Measurements from ENCODE around the gene RITA1. TPM values are rescaled to one million over a fixed set of nuclear protein-coding genes. Genes with fewer than 3 reads are reported as not detected.

The RITA1 gene
- total and polyA plus RNA-seq, 2 donors (not counting 3 experiments of a cell fraction or from before 2014, with no cell fraction given) = 20.7 to 21.3 TPM

DNA sequence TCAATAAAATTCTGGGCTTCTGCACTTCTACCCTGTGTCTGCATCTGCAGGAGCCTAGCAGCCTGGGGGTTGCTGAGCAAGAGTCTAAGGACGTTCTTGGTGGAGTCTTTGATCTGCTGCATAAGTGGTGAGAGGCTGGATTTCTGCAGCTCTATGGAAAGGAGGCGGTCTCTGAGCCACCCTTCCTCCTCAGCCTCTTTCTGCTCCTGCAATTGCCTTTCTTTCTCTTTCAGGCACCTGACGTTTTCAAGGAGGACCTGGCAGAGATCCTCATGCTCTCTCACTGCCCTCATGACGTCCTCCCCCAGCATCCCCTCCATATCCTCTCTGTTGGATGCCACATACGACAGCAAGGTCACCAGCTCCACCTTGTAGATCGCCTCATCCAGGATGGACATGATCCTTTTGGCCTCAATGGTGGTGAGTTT lies 22.1 kb downstream of the RITA1 start:
- Histone ChIP-seq H3K4me2 (ENCODE audit: insufficient read depth, low read length) (no peak overlapping the region), H3K36me3 (ENCODE audit: control insufficient read depth in 2 of 2, extremely low read depth in 1 of 2, insufficient read depth in 2 of 2, low read length in 2 of 2) (no peaks in the 10 kb centered on the region), H2AFZ (ENCODE audit: low read depth, low read length) (no peak overlapping the region), H3K4me1 (ENCODE audit: control insufficient read depth, extremely low read depth, insufficient read depth, low read length) (no peaks in the 10 kb centered on the region), H4K20me1 (replicated peaks; ENCODE audit: control insufficient read depth, extremely low read depth, insufficient read depth, low read length) (no peaks in the 10 kb centered on the region), H3K27me3 (ENCODE audit: control insufficient read depth in 2 of 2, insufficient read depth in 2 of 2, low read length in 2 of 2) (no peaks in the 10 kb centered on the region), H3K79me2 (ENCODE audit: control insufficient read depth, insufficient read depth, low read length) (no peaks in the 10 kb centered on the region), H3K27ac (ENCODE audit: insufficient read depth, low read depth, low read length) (no peak overlapping the region), H3K9ac (replicated peaks; ENCODE audit: extremely low read depth, insufficient read depth, low read length) (no peak overlapping the region), H3K9me3 (replicated peaks; ENCODE audit: control insufficient read depth, insufficient read depth, low read length) (no peaks in the 10 kb centered on the region), H3K4me3 (replicated peaks in 1 of 3; ENCODE audit: insufficient read depth in 1 of 3, low read depth in 1 of 3, low read length in 3 of 3) (no peak overlapping the region), H3K9me1 (replicated peaks; ENCODE audit: control insufficient read depth, extremely low read depth, insufficient read depth, low read length) (no peaks in the 10 kb centered on the region)
- no peak for DNase-seq (ENCODE audit: low read depth, low spot score)
- BruUV-seq (replicated peaks) = no TSS peak
- TF ChIP-seq JUN (IDR thresholded peaks at IDR 0.05; ENCODE audit: borderline replicate concordance, insufficient read depth, insufficient read length, low read depth) (no peak), CTCF (IDR thresholded peaks at IDR 0.05; ENCODE audit: extremely low read depth in 1 of 2, insufficient read depth in 1 of 2, low read depth in 1 of 2, low read length in 2 of 2) (no peak), POLR2AphosphoS5 (IDR thresholded peaks at IDR 0.05; ENCODE audit: insufficient read depth, low read depth, low read length) (no peak), EZH2 (IDR thresholded peaks at IDR 0.05; ENCODE audit: borderline replicate concordance, low read depth, low read length, severe bottlenecking) (no peak), FOS (IDR thresholded peaks at IDR 0.05; ENCODE audit: borderline replicate concordance, insufficient read depth, low read length) (no peak), MYC (IDR thresholded peaks at IDR 0.05; ENCODE audit: low read depth, low read length) (no peak), GATA2 (IDR thresholded peaks at IDR 0.05; ENCODE audit: insufficient read depth, insufficient read length, low read depth, low read length) (no peak), POLR2A (IDR thresholded peaks at IDR 0.05; ENCODE audit: low read depth, low read length) (no peak)
- TF ChIP-seq, protein P1, sequence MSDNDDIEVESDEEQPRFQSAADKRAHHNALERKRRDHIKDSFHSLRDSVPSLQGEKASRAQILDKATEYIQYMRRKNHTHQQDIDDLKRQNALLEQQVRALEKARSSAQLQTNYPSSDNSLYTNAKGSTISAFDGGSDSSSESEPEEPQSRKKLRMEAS (IDR thresholded peaks at IDR 0.05; ENCODE audit: insufficient read depth, insufficient read length) = no peak
- FAIRE-seq = no peak
- ChIA-PET CTCF (no interaction called here), POLR2A (no interaction called here)
- dilution Hi-C loops (cut with MboI; ENCODE audit: extremely low pct_ligation_motif_present, low sequenced_read_pairs) = no loop called here
- intact Hi-C loops (cut with micrococcal nuclease) = no loop called here
